GM12878 (cell line): ENCODE data around the gene VSX1. TPM values are rescaled to one million over a fixed set of nuclear protein-coding genes. Genes with fewer than 3 reads are reported as not detected.
A peak's percentile ranks its signal among the peaks of the same experiment; 100 is the strongest.

Source experiments
- ATAC-seq: fragments of 200-7000 bp; cut with Tn5 transposase; 3 replicates; pipeline ENCODE4 v1.9.1; 2020; ENCODE audit warnings: mild to moderate bottlenecking, moderate library complexity
- BruUV-seq: library from RNA; stranded (reverse); fragments of 400-500 nt; replicated peaks from 2 replicates; lab custom pipeline; 2021; lab: Mats Ljungman, UMichigan
- CTCF ChIA-PET: fragments of 300-600 bp; sonication (Branson Sonifier 250); formaldehyde crosslinking; extraction: SDS; loops from one replicate; lab custom pipeline; 2021; ENCODE audit warnings: inconsistent platforms; lab: Yijun Ruan, JAX
- POLR2A ChIA-PET: fragments of 350-600 bp; formaldehyde crosslinking; extraction: SDS; loops from one replicate; lab custom pipeline; 2021; ENCODE audit warnings: inconsistent platforms; lab: Charles Lee
- RAD21 ChIA-PET: fragments of 300-600 bp; sonication (Branson Sonifier 250); formaldehyde crosslinking; loops from one replicate; lab custom pipeline; 2023; ENCODE audit warnings: antibody characterized with exemption; ENCODE audit not compliant: unreplicated experiment; lab: Charles Lee
- SMC1A ChIA-PET: fragments of 300-600 bp; sonication (Branson Sonifier 250); formaldehyde crosslinking; loops from one replicate; lab custom pipeline; 2023; ENCODE audit not compliant: unreplicated experiment, uncharacterized antibody; lab: Charles Lee
- DNase-seq: peaks from one replicate; pipeline ENCODE4 v3.0.0-alpha.2; 2011; ENCODE audit warnings: low read depth, low spot score
- FAIRE-seq: peaks from 3 replicates; lab custom pipeline; 2011; peaks lifted over from hg19 to GRCh38; lab: Jason Lieb, UNC
- H2AFZ ChIP-seq: 2 replicates; pipeline ENCODE4 v1.6.0; 2011; ENCODE audit warnings: low read depth, low read length, control low read depth; ENCODE audit not compliant: control insufficient read depth
- H3K27ac ChIP-seq: 2 replicates; pipeline ENCODE4 v1.5.1; 2011; ENCODE audit warnings: control low read depth; ENCODE audit not compliant: control insufficient read depth, insufficient read depth
- H3K27me3 ChIP-seq, 2 experiments: replicated peaks in 1 of 2; 2 replicates each; pipeline versions ENCODE4 v1.6.0 to v1.6.1; 2011; ENCODE audit warnings: low read length in 1 of 2; ENCODE audit not compliant: control insufficient read depth in 2 of 2, insufficient read depth in 2 of 2
- H3K36me3 ChIP-seq, 2 experiments: 2 replicates each; pipeline ENCODE4 v1.5.1; 2011; ENCODE audit warnings: low read length in 1 of 2; ENCODE audit not compliant: control insufficient read depth in 2 of 2, insufficient read depth in 2 of 2
- H3K4me1 ChIP-seq: 2 replicates; pipeline ENCODE4 v1.6.1; 2011; ENCODE audit warnings: mild to moderate bottlenecking, low read length, moderate library complexity, mixed read lengths; ENCODE audit not compliant: control insufficient read depth, insufficient read depth
- H3K4me2 ChIP-seq: 2 replicates; pipeline ENCODE4 v1.6.0; 2011; ENCODE audit warnings: control low read depth; ENCODE audit not compliant: control insufficient read depth, insufficient read depth
- H3K4me3 ChIP-seq: fragments of 200-600 bp; sonication (generic); 2 replicates; pipeline ENCODE4 v1.5.1; 2016
- H3K79me2 ChIP-seq: 2 replicates; pipeline ENCODE4 v1.6.0; 2011; ENCODE audit warnings: low read length; ENCODE audit not compliant: control insufficient read depth, insufficient read depth
- H3K9ac ChIP-seq: 2 replicates; pipeline ENCODE4 v1.8.0; 2011; ENCODE audit warnings: low read length, control low read depth, mixed read lengths; ENCODE audit not compliant: control insufficient read depth, insufficient read depth
- H3K9me3 ChIP-seq: replicated peaks from 3 replicates; pipeline ENCODE4 v1.5.1; 2011; ENCODE audit warnings: mild to moderate bottlenecking, low read length; ENCODE audit not compliant: control insufficient read depth, insufficient read depth
- H4K20me1 ChIP-seq: 2 replicates; pipeline ENCODE4 v1.6.0; 2011; ENCODE audit not compliant: control insufficient read depth, insufficient read depth
- BHLHE40 ChIP-seq, 2 experiments: fragments of 450-650 bp in 1 of 2; IDR thresholded peaks; 2 replicates each; pipeline ENCODE4 v1.6.1; 2011 to 2017; ENCODE audit warnings: low read depth in 2 of 2, borderline replicate concordance in 1 of 2, improper control_type of control experiment in 1 of 2, low read length in 1 of 2, mild to moderate bottlenecking in 1 of 2
- IKZF1 ChIP-seq: fragments of 450-650 bp; conservative IDR thresholded peaks from 2 replicates; pipeline ENCODE4 v1.6.1; 2017; ENCODE audit warnings: antibody characterized with exemption, mild to moderate bottlenecking
- PAX5 ChIP-seq: IDR thresholded peaks from 2 replicates; pipeline ENCODE4 v1.6.1; 2011; ENCODE audit warnings: low read depth, low read length, borderline replicate concordance
- POLR2A ChIP-seq: IDR thresholded peaks from 2 replicates; pipeline ENCODE4 v1.6.1; 2011; ENCODE audit warnings: low read depth, mild to moderate bottlenecking, low read length
- WGBS: methylation state at CpG from one replicate; pipeline ENCODE4 v1.1.6; 2016; ENCODE audit warnings: low lambda C conversion rate; ENCODE audit not compliant: insufficient replicate concordance, insufficient coverage; ENCODE audit errors: missing lambda C conversion rate; 5-methylcytosine and 5-hydroxymethylcytosine counted together
- in situ Hi-C: fragments of 300-500 bp; cut with MboI; formaldehyde crosslinking; loops from 9 replicates; pipeline ENCODE4 v1.14.3; 2018; ENCODE audit warnings: mixed read lengths
- intact Hi-C: fragments of 100-400 bp; cut with micrococcal nuclease; formaldehyde crosslinking; loops from one replicate; pipeline ENCODE4 v1.14.2; 2022; ENCODE audit not compliant: unreplicated experiment
- polyA plus RNA-seq, 11 experiments: library from polyadenylated mRNA; depleted of rRNA in 4 of 11; unstranded in 6 of 11; stranded (reverse) in 5 of 11; fragments of >200 nt; fragmentation: Nextera tagmentation in 4 of 11; fragmentation: Illumina TruSeq in 1 of 11; extraction: Ambion mirVana in 4 of 11; extraction: Trizol in 1 of 11; gene quantifications; 1 replicate in 1 of 11; 2 replicates in 10 of 11; pipeline versions ENCODE4 v1.2.1 to v1.2.3, GENCODE V29; 2011 to 2016; ENCODE audit warnings: inconsistent platforms in 2 of 11, missing spikeins in 2 of 11, low read depth in 1 of 11
- total RNA-seq, 4 experiments: library from RNA; depleted of rRNA in 3 of 4; stranded (reverse); fragments of >200 nt in 3 of 4; fragmentation: Illumina TruSeq in 1 of 4; extraction: Trizol in 1 of 4; gene quantifications; 2 replicates each; pipeline versions ENCODE4 v1.2.1 to v1.2.3, GENCODE V29; 2013 to 2021
- TF ChIP-seq, protein P1 (sequence below): fragments of 450-650 bp; IDR thresholded peaks from 2 replicates; pipeline ENCODE4 v1.6.1; 2017; ENCODE audit warnings: low read depth, mild to moderate bottlenecking, moderate library complexity

The VSX1 gene
- total and polyA plus RNA-seq, 10 of the 15 experiments (the other 5 are each of a cell fraction or from before 2014, with no cell fraction given): 0.05 TPM; not detected in 9

DNA sequence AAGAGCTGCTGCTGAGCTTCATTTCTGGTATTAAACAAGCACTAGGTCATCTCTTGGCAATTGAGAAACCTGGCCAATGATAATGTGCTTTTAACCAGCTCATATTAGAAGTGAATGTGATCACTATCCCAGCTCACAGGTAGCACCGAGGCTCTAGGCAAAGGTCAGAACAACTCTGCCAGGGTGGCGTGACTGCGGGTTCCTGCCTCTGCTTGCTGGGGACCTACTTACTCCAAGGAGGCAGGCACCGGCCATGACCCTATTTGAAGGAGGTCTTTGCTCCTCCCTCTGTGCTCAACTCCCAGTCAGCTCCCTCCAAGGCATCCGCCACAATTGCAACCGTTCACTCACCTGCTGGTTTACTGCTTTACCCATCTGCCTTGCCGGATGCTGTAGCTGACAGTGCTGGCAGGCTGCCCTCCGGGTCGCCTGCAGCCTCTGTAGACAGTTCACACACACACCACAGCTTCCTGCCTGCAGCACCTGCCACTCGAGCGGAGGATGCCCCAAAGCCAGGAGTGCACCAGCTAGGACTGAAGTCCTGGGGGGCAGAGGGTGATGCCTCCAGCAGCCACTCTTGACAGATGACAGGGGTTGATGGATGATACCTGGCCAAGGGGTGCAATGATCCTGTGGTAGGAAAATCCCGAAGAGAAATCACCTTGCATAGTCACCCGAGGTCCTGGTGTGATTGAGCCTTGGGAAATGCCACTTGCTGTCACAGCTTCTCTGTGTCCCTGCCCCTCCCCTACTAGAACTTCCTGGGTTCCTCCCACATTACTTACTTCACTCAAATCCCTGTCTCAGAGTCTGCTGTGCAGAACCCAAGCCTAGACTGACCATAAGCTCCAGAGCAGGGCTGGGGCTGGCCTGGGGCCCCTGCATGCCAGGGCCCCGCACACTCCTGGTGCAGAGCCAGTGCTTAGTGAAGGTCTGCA, 8.8 kb upstream of the VSX1 start:
- no peaks in the 10 kb centered on the region for H3K36me3 ChIP-seq
- in situ Hi-C loops: no loop called here
- intact Hi-C loops: no loop called here
- H4K20me1 ChIP-seq: no peaks in the 10 kb centered on the region
- no peak overlapping the region for H3K4me3 ChIP-seq
- ChIA-PET POLR2A (interaction anchor here (0.6 kb wide), 1 partner anchor 552 kb away, joined by 9 read pairs; no protein-coding TSS in a partner anchor), SMC1A (interaction anchor here (0.9 to 1.5 kb wide), 8 partner anchors 9 to 85 kb away, joined by 3 to 7 read pairs (median 4); no protein-coding TSS in a partner anchor), RAD21 (no interaction called here), CTCF (interaction anchor here (0.6 to 2.2 kb wide), 5 partner anchors 10 to 228 kb away, joined by 3 to 6 read pairs (median 4); no protein-coding TSS in a partner anchor)
- BruUV-seq: no TSS peak
- peak; percentile 52; the same call in 1 of the 2 replicates for TF ChIP-seq POLR2A
- TF ChIP-seq BHLHE40 (IDR thresholded peaks at IDR 0.05; ENCODE audit: borderline replicate concordance in 1 of 2, low read depth in 2 of 2, low read length in 1 of 2): peak in 1 of 2 experiments; percentile 57; a peak in 2 of 4 replicates
- TF ChIP-seq, protein P1, sequence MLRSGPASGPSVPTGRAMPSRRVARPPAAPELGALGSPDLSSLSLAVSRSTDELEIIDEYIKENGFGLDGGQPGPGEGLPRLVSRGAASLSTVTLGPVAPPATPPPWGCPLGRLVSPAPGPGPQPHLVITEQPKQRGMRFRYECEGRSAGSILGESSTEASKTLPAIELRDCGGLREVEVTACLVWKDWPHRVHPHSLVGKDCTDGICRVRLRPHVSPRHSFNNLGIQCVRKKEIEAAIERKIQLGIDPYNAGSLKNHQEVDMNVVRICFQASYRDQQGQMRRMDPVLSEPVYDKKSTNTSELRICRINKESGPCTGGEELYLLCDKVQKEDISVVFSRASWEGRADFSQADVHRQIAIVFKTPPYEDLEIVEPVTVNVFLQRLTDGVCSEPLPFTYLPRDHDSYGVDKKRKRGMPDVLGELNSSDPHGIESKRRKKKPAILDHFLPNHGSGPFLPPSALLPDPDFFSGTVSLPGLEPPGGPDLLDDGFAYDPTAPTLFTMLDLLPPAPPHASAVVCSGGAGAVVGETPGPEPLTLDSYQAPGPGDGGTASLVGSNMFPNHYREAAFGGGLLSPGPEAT: no peak
- no peak for TF ChIP-seq PAX5
- TF ChIP-seq IKZF1: peak; percentile 45
- DNase-seq: peak; percentile 27
- H3K9me3 ChIP-seq: no peaks in the 10 kb centered on the region; the same call in 2 of the 3 replicates
- peak overlapping the region; percentile 29 for H2AFZ ChIP-seq
- peaks cover 6% of the 10 kb centered on the region; the same call in 1 of the 2 replicates for H3K4me1 ChIP-seq
- H3K27ac ChIP-seq: no peak overlapping the region
- no peak overlapping the region for H3K9ac ChIP-seq
- 14% methylated on average over 14 of the region's 14 CpGs for WGBS
- peak; percentile 31 for FAIRE-seq
- no peaks in the 10 kb centered on the region for H3K79me2 ChIP-seq
- ATAC-seq: peak; percentile 93
- H3K4me2 ChIP-seq: no peak overlapping the region
- H3K27me3 ChIP-seq: no peaks in the 10 kb centered on the region
